ENCODE data around the gene HES2.

GRCh38 chr1:6385488-6386191, 34.1 kb downstream of the HES2 start:
- TF ChIP-seq CTCF (conservative IDR thresholded peaks at IDR 0.05 in 1 of 2, IDR thresholded peaks at IDR 0.05 in 1 of 2; ENCODE audit: low read depth in 1 of 2, low read length in 2 of 2) (no peak), EZH2 (IDR thresholded peaks at IDR 0.05; ENCODE audit: low read length, missing control alignments) (no peak)

Measured in fibroblast of lung (primary cell).